GM19240 (cell line): ENCODE measurements around the gene ZNF276.

Experiments
- DNase-seq: peaks from one replicate; pipeline ENCODE4 v3.0.0; 2011; ENCODE audit warnings: low spot score; ENCODE audit not compliant: insufficient read length

The ZNF276 gene

DNA sequence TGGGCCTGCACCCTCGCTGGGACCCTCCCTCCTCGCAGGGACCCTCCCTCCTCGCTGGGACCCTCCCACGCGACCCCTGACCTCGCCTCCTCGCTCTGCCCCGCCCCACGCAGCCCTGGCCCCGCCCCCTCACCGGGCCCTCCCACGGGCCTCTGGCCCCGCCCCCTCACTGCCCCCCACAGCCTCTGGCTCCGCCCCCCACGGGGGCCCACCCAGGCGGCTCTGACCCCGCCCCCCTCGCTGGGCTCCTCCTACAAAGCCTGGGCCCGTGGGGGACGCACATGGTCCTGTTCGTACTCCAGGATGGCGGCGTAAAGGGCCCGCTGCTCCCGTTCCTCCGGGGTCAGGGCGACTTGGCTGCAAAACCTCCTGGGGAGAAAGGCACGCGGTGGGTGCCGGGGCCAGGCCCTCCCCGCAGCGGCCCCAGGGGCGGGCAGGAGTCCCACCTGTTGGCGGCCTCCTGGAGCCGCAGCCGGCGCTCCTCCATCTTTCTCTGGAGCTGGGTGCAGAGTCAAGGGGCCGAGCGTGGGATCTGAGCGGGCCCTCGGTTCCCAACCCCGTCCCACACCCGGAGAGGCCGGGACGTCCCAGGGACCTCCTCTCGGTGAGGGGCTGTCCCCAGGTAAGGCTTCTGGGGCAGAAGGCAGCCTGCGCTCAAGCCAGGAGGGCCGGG lies 9.6 kb upstream of the ZNF276 start:
- DNase-seq, result no peak

DNA sequence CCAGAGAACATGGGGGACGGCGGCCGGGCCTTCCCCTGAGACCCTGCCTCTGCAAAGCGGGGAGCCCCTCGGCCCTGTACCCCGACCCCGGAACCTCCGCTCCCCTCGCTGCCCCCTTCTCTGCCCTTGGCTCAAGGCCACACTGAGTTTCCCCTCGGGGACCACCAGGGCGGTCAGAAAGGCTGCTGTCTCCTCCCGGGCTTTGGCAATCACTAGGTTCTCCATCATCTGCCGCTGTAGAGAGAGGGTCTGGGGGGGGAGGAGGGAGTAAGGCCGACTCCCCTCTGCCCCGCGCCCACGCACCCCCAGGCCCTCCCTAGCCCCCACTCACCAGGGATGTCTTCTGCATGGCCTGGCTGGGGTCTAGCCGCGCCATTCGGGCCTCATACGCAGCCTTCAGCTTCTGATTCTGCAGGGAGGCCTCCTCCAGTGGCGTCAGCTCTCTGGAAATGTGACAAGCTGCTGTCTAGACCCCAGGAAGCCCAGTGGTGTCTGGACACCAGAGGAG lies 9.0 kb upstream of the ZNF276 start:
- DNase-seq, result no peak

- no peak for DNase-seq
Observed at GRCh38 chr16:89716493-89716892, 4.8 kb upstream of the ZNF276 start.

GRCh38 chr16:89716916-89717687 lies 4.2 kb upstream of the ZNF276 start:
- no peak for DNase-seq

DNA sequence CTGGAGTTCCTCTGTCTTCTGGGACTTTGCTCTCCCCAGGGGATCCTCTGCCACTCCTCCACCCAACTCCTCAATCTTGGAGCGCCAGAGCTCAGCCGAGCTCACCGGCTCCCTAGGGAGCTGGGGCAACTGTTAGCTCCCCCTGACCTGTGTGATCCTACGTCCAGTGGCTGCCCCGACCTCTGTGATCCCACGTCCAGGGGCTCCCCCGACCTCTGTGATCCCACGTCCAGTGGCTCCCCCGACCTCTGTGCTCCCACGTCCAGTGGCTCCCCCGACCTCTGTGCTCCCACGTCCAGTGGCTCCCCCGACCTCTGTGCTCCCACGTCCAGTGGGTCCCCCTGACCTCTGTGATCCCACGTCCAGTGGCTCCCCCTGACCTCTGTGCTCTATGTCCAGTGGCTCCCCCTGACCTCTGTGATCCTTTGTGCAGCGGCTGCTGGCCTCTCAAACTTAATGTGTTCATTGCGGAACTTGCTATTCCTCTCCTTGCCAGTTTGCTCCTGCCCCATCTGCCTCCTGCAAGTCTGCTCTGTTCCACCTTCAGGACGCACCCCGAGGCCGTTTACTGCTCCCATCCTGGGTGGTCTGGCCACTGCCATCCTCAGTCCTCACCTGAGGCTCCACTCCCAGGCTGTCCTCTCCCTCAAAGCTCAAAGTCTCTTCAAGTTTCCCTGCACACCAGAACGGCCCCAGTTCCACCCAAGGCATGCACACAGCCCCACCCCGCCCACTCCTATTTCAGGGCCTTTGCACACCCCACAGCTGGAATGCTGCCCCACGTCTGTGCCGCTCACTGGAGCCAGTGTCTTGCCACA lies 3.4 kb upstream of the ZNF276 start:
- no peak for DNase-seq

DNA sequence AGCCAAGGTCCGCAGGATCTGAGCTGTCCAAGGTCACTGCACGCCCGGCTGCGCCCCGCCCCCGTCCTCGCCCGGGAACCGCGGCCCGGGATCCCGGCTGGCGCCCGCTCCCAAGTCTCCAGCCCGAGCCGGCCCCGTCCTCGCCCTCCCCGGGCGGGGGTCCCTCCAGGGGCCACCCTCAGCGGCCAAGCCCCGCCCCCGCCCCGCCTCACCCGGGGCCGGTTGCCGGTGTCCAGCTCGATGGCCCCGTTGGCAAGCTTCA lies 855 bp upstream of the ZNF276 start:
- no peak for DNase-seq

DNA sequence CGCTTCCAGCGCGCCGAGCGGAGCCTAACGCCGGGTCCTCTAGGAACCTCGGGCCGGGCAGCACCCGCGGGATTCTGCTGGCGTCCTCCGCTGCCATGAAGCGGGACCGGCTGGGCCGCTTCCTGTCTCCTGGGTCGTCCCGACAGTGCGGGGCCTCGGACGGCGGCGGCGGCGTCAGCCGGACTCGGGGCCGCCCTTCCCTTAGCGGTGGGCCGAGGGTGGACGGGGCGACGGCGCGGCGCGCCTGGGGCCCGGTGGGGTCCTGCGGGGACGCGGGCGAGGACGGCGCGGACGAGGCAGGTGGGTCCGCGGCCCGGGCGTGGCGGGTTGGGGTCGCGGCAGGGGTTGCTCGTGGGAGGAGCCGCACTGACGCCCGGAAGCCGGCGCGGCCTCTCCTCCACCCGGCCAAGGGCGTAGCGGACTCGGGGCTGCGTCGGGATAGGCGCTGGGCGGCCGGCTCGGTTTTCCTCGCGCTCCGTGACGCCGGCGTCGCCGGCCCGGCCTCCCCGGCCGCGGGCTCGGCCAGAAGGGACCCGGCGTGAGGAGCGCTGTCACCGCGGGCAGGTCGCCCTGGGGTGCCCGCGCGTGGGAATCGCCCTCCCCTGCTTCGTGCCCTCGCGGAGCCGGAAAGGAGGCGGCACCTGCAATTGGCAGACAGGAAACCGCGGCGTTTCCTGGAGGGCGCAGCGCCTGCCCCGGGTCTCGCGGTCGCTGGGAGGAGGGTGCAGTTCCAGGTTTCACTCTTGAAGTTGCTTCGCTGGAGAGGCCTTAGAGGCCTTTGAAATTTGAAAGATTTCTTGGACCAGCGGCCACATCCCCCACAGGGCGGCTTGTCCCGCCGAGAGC lies 432 bp downstream of the ZNF276 start:
- no peak for DNase-seq

DNA sequence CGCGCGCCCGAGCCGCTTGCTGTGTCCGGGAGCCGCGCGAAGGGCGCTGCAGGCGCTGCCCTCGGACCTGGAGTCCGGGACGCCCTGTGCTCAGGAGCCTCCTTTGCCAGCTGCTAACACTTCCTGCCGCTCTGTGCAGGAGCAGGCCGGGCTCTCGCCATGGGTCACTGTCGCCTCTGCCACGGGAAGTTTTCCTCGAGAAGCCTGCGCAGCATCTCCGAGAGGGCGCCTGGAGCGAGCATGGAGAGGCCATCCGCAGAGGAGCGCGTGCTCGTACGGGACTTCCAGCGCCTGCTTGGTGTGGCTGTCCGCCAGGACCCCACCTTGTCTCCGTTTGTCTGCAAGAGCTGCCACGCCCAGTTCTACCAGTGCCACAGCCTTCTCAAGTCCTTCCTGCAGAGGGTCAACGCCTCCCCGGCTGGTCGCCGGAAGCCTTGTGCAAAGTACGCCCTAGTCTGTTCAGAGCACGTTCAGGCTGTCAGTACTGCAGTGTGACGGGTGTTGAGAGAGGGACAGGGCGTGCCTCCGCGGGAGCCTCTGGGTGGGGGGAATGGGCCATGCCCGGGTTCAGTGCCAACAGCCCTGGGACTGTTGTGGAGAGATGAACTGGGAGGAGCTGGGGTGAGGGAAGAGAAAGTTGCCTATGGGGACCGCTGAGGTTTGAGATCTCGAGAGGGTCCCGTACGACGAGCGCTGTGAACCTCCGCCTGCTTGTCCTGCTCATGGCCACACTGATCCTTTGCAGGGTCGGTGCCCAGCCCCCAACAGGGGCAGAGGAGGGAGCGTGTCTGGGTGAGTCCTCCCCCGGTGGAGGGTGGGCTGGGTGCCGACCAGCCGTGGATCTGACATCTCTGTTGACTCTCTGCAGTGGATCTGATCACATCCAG lies 1.3 kb downstream of the ZNF276 start:
- DNase-seq, result no peak

GRCh38 chr16:89723279-89724250 lies 2.2 kb downstream of the ZNF276 start:
- DNase-seq, result no peak

DNA sequence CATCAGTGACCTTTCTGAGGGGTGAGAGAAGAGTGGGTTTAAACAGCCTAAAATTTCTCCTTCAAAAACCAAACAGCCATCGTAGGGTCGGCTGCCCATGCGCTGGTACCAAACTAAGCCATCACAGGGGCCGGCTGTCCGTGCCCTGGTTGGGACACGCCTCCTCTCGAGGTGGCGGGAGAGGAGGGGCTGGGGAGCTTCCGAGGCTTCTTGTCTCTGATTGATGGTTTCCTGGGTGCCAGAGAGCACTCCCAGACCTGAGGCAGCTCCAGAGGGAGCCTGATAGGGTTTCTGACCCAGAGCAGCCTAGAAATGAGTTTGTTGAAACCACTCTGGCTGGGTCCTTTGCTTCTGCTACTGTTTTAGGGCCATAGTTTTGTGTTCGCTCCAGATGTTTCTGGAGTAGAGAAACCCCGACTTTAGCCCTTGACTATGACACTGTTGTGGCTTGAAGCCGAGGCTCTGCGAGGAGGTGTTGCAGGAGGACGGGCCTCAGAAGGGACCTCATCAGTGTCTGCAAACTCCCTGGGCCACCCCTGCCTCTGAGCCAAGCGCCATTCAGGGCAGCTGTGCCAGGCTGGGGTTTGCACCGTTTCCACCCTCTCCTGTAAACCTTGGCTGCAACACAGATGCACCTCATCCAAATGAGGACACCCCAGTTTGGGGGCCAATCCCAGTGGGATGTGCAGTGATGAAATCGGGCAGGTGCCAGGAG lies 6.2 kb downstream of the ZNF276 start:
- DNase-seq, result no peak

DNA sequence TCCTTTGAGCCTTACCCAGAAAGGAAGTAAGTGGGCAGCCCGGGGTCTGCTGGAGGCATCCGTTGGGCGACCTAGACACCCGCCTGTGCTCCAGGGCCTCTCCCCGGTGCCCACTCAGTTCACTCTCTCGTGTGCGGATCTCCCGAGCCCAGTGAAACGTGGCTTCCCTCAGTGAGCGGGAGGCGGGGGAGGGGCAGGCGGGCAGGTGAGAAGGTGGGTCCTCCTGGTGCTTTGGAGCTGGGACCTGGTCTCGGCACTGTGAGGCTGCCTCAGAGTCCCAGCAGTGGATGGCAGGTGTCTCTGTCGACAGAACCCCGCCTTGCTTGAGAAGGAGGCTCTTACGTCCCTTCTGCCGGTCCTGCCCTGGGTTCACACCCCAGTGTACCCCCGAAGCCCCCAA lies 8.0 kb downstream of the ZNF276 start:
- no peak for DNase-seq

DNA sequence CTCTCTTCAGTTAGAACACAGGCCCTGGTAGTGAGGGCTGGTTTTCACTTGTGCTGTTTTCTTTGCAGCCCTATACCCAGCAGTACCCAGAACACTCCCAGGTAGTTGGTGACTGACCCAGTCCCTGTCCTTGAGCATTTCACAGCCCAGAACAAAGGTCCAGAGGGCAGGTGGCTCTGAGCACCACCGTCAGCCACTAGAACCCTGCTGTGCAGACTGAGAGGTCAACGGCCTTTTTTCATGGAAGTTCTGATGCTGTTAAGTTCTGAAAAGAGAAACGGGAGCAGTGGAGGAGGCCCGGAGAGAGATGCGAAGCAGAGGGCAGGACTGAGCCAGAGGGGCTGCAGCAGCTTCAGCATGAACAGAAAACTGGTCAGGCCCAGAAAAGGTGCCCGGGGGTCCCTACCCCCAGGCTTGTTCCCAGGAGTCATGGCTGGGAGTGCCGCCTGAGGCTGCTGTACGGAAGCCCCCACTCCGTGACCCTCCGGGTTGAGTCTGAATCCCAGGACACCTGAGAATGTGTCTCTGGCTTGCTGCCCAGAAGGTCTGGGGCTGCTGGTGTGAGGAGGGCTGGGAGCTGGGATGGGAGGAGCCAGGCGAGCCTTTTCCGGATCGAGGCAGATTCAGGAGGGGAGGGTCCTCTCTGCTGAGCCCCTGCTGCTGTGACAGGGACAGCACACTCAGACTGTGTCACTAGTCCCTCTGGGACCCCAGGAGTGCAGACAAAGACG lies 8.7 kb downstream of the ZNF276 start:
- DNase-seq, result no peak

DNA sequence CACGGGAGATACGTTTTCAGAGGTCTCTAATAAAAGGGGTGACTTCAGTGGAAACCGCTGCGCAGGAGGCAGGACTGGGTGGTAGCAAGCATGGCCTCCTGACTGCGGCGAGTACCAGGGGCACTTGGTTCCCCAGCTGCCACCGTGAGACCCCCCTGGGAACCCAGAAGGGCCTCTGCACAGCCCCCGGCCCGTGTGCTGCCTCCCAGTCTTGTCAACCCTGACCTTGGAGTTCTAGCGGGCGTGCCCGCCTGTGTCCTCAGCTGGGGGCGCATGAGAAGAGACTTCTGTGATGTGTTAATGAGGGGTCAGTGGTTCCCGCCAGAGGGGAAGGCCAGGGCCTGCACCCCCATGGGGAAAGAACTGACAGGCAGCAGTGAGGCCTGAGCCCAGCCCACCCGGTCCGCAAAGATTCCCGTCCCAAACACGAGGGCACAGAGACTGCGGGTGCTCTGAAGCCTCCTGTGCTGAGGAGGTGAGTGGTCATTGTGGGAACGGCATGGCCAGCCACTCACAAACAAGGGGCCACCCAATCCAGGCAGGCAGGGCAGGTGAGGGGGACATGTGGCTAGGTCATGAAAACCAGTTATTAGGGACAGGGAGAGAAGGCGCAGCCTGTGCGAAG lies 9.4 kb downstream of the ZNF276 start:
- DNase-seq, result no peak

DNA sequence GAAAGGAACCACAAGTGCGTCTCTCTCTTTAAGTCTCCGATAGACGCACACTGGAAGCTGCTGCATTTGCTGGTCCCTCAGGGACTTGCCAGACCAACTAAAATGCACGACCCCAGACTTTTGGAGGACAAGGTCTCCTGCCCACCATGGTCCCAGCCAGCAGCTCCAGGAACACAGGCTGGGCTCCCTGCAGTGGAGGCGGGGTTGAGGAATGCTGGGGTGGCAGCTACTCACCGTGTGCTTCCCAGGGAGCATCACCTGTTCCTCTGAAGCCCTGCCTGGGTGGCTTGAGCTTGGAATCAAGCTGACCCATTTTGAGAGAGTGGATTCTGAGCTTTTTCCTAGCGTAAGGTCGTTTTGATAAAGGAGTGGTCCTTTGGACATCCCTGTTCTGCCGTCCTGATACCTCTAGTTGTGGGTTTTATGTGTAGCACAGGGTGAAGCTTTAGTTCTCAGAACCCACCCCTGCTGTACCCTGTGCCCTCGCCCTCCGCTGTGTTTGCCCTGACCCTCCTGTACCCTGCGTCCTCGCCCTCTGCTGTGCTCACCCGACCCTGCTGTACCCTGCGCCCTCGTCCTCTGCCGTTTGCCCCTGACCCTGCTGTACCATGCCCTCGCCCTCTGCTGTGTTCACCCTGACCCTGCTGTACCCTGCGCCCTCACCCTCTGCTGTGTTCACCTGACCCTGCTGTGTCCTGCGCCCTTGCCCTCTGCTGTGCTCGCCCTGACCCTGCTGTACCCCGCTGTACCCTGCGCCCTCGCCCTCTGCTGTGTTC lies 11.0 kb downstream of the ZNF276 start:
- no peak for DNase-seq

GRCh38 chr16:89732918-89733242 lies 11.5 kb downstream of the ZNF276 start:
- DNase-seq, result no peak

DNA sequence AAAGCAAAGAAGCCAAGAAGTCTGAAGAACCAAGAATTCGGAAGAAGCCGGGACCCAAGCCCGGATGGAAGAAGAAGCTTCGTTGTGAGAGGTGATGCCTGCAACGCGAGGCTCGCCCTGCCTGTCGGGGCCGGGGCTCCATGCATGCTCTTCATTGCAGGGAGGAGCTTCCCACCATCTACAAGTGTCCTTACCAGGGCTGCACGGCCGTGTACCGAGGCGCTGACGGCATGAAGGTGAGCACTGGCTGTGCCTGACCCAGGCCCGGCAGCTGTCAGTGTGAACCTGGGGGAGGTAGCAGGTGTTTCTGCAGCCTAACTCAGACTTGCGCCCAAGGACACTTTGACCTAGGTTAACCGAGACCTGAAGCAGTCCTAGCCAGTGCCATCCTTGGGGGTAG lies 12.0 kb downstream of the ZNF276 start:
- DNase-seq, result no peak

GRCh38 chr16:89733792-89734191 lies 12.5 kb downstream of the ZNF276 start:
- no peak for DNase-seq
